ENCODE data around the gene BCOR.

DNA sequence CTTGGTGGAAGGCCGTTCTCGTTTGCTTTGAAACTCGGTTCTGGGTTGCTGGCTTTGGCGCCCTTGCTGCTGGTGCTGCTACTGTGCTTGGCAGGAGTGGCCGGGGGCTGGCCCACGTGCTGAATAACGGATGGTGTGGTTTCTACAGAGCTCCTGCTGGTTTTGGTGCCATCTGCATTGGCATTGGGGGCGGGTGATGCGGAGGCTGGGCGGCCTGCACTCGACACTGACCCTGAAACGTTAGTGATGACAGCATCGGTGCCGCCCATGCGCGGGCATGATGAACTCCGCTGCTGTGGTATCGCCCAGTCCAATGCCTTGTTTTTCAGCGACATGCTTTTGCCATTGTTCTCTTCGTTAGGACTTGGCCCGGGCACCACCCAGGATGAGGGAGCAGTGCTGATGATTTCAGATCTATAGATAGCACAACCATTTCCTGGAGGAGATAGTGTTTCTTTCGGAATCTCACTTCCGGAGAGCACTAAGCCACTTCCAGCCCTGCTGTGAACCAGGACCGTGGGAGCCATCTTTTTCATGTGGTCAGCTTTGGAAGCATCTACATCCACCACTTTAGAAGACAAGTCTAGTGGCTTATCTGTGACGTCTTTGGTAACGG lies 24.2 kb downstream of the BCOR start:
- TF ChIP-seq POLR2A (IDR thresholded peaks at IDR 0.05; ENCODE audit: low read length) (no peak), GATA1 (IDR thresholded peaks at IDR 0.05; ENCODE audit: low read depth, low read length) (no peak)

Measured in erythroblast (primary cell).